NCI-H1048 (cell line): ENCODE data around the gene GP1BA.
A peak's percentile ranks its signal among the peaks of the same experiment; 100 is the strongest.

Experiments used
- DNase-seq: peaks from one replicate; lab custom pipeline; 2025; lab: John Stamatoyannopoulos, UW

The GP1BA gene

GRCh38 chr17:4950746-4951204, 18.7 kb downstream of the GP1BA start, which contains the start of gene ENO3:
Gene ENO3 (plus strand): TSS chr17:4951119. CDS start chr17:4951830, 711 bp downstream.
- DNase-seq = no peak

- DNase-seq = no peak
Observed at GRCh38 chr17:4951486-4951885, 19.4 kb downstream of the GP1BA start.

- DNase-seq = no peak
Observed at GRCh38 chr17:4953451-4953961, 21.4 kb downstream of the GP1BA start.

GRCh38 chr17:4955091-4955490, 23.0 kb downstream of the GP1BA start:
- no peak for DNase-seq

GRCh38 chr17:4956493-4957061, 24.5 kb downstream of the GP1BA start:
- no peak for DNase-seq

GRCh38 chr17:4958102-4958501, 26.0 kb downstream of the GP1BA start:
- DNase-seq = no peak

- DNase-seq = no peak
Observed at GRCh38 chr17:4959261-4959965, 27.3 kb downstream of the GP1BA start.

GRCh38 chr17:4960279-4960922, 28.3 kb downstream of the GP1BA start:
- DNase-seq = no peak

GRCh38 chr17:4965311-4965986, 33.4 kb downstream of the GP1BA start:
- no peak for DNase-seq

- DNase-seq = peak; percentile 98
Observed at GRCh38 chr17:4966844-4967538, 34.9 kb downstream of the GP1BA start.

GRCh38 chr17:4967539-4968485, 35.7 kb downstream of the GP1BA start, which contains the start of gene SPAG7:
Gene SPAG7 (minus strand): TSS chr17:4967817. CDS start chr17:4967804, 13 bp downstream.
- peak; percentile 82 for DNase-seq

GRCh38 chr17:4968486-4969046, 36.5 kb downstream of the GP1BA start:
- DNase-seq = no peak

- no peak for DNase-seq
Observed at GRCh38 chr17:4969047-4969550, 37.0 kb downstream of the GP1BA start.

- DNase-seq = no peak
Observed at GRCh38 chr17:4969551-4970173, 37.6 kb downstream of the GP1BA start.

GRCh38 chr17:4970273-4970672, 38.2 kb downstream of the GP1BA start:
- no peak for DNase-seq

- no peak for DNase-seq
Observed at GRCh38 chr17:4971826-4972225, 39.7 kb downstream of the GP1BA start.

GRCh38 chr17:4972322-4972721, 40.2 kb downstream of the GP1BA start:
- DNase-seq = no peak

GRCh38 chr17:4972752-4973151, 40.7 kb downstream of the GP1BA start:
- no peak for DNase-seq
